Vagina (tissue), 2 donors: ENCODE measurements around the gene INHBB.

ENCODE experiments used
- POLR2AphosphoS5 ChIP-seq, 2 donors: sonication (generic); formaldehyde crosslinking; IDR thresholded peaks; one replicate each; pipeline ENCODE4 v1.9.0; 2017; ENCODE audit warnings: antibody characterized with exemption in 2 of 2, mild to moderate bottlenecking in 2 of 2, low read depth in 1 of 2; ENCODE audit not compliant: insufficient read depth in 1 of 2
- TF ChIP-seq, protein P1 (sequence below), 3 experiments: fragments of 450-650 bp in 2 of 3; fragments of 200-600 bp in 1 of 3; sonication (generic) in 1 of 3; IDR thresholded peaks; one replicate each; pipeline ENCODE4 v1.5.1; 2017 to 2019; ENCODE audit warnings: antibody characterized with exemption in 3 of 3, mild to moderate bottlenecking in 2 of 3, moderate library complexity in 2 of 3

DNA sequence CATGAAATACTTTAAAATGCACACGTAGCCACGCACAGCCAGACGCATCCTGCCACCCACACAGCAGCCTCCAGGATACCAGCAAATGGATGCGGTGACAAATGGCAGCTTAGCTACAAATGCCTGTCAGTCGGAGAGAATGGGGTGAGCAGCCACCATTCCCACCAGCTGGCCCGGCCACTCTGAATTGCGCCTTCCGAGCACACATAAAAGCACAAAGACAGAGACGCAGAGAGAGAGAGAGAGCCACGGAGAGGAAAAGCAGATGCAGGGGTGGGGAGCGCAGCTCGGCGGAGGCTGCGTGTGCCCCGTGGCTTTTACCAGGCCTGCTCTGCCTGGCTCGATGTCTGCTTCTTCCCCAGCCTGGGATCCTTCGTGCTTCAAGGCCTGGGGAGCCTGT, 4.1 kb downstream of the INHBB start:
- TF ChIP-seq, protein P1, sequence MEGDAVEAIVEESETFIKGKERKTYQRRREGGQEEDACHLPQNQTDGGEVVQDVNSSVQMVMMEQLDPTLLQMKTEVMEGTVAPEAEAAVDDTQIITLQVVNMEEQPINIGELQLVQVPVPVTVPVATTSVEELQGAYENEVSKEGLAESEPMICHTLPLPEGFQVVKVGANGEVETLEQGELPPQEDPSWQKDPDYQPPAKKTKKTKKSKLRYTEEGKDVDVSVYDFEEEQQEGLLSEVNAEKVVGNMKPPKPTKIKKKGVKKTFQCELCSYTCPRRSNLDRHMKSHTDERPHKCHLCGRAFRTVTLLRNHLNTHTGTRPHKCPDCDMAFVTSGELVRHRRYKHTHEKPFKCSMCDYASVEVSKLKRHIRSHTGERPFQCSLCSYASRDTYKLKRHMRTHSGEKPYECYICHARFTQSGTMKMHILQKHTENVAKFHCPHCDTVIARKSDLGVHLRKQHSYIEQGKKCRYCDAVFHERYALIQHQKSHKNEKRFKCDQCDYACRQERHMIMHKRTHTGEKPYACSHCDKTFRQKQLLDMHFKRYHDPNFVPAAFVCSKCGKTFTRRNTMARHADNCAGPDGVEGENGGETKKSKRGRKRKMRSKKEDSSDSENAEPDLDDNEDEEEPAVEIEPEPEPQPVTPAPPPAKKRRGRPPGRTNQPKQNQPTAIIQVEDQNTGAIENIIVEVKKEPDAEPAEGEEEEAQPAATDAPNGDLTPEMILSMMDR (IDR thresholded peaks at IDR 0.05) = no peak
- no peak for TF ChIP-seq POLR2AphosphoS5 (IDR thresholded peaks at IDR 0.05; ENCODE audit: insufficient read depth in 1 of 2, low read depth in 1 of 2)
